ENCODE measurements around the gene AP3D1.

The AP3D1 gene

GRCh38 chr19:2118438-2118837, 32.9 kb downstream of the AP3D1 start:
- Histone ChIP-seq H3K36me3 (ENCODE audit: low read depth) (peaks cover 79% of the 10 kb centered on the region), H3K4me3 (ENCODE audit: severe bottlenecking) (no peak overlapping the region), H3K9me3 (ENCODE audit: severe bottlenecking) (no peaks in the 10 kb centered on the region)

GRCh38 chr19:2117215-2117960, 34.0 kb downstream of the AP3D1 start:
- Histone ChIP-seq H3K36me3 (ENCODE audit: low read depth) (peaks cover 77% of the 10 kb centered on the region), H3K4me3 (ENCODE audit: severe bottlenecking) (no peak overlapping the region), H3K9me3 (ENCODE audit: severe bottlenecking) (no peaks in the 10 kb centered on the region), H3K27me3 (ENCODE audit: insufficient read depth, poor library complexity, severe bottlenecking) (no peaks in the 10 kb centered on the region), H3K4me1 (ENCODE audit: insufficient read depth, poor library complexity, severe bottlenecking) (no peaks in the 10 kb centered on the region), H3K27ac (ENCODE audit: poor library complexity, severe bottlenecking) (no peak overlapping the region)
- no peak for ATAC-seq (ENCODE audit: low read depth)
- no peak for TF ChIP-seq CTCF (IDR thresholded peaks at IDR 0.05; ENCODE audit: poor library complexity, severe bottlenecking)
- DNase-seq (ENCODE audit: low spot score): no peak

More at GRCh38 chr19:2118438-2118837, 32.9 kb downstream of the AP3D1 start:
- no peak for TF ChIP-seq CTCF (IDR thresholded peaks at IDR 0.05; ENCODE audit: poor library complexity, severe bottlenecking)
- no peak overlapping the region for H3K27ac ChIP-seq (ENCODE audit: poor library complexity, severe bottlenecking)
- no peaks in the 10 kb centered on the region for H3K27me3 ChIP-seq (ENCODE audit: insufficient read depth, poor library complexity, severe bottlenecking)
- ATAC-seq (ENCODE audit: low read depth) (no peak), DNase-seq (ENCODE audit: low spot score) (no peak)
- H3K4me1 ChIP-seq (ENCODE audit: insufficient read depth, poor library complexity, severe bottlenecking): no peaks in the 10 kb centered on the region

- DNase-seq (ENCODE audit: low spot score) (no peak), ATAC-seq (ENCODE audit: low read depth) (no peak)
- no peak overlapping the region for H3K27ac ChIP-seq (ENCODE audit: poor library complexity, severe bottlenecking)
- peaks cover 82% of the 10 kb centered on the region for H3K36me3 ChIP-seq (ENCODE audit: low read depth)
- no peaks in the 10 kb centered on the region for H3K4me1 ChIP-seq (ENCODE audit: insufficient read depth, poor library complexity, severe bottlenecking)
- H3K4me3 ChIP-seq (ENCODE audit: severe bottlenecking): no peak overlapping the region
- TF ChIP-seq CTCF (IDR thresholded peaks at IDR 0.05; ENCODE audit: poor library complexity, severe bottlenecking): no peak
- no peaks in the 10 kb centered on the region for H3K27me3 ChIP-seq (ENCODE audit: insufficient read depth, poor library complexity, severe bottlenecking)
- no peaks in the 10 kb centered on the region for H3K9me3 ChIP-seq (ENCODE audit: severe bottlenecking)
These were observed 34.9 kb downstream of the AP3D1 start for GRCh38 chr19:2116507-2116906.

- Histone ChIP-seq H3K36me3 (ENCODE audit: low read depth) (peaks cover 84% of the 10 kb centered on the region), H3K4me1 (ENCODE audit: insufficient read depth, poor library complexity, severe bottlenecking) (no peaks in the 10 kb centered on the region), H3K27ac (ENCODE audit: poor library complexity, severe bottlenecking) (no peak overlapping the region), H3K27me3 (ENCODE audit: insufficient read depth, poor library complexity, severe bottlenecking) (no peaks in the 10 kb centered on the region), H3K4me3 (ENCODE audit: severe bottlenecking) (no peak overlapping the region), H3K9me3 (ENCODE audit: severe bottlenecking) (no peaks in the 10 kb centered on the region)
- TF ChIP-seq CTCF (IDR thresholded peaks at IDR 0.05; ENCODE audit: poor library complexity, severe bottlenecking): no peak
- ATAC-seq (ENCODE audit: low read depth): no peak
- no peak for DNase-seq (ENCODE audit: low spot score)
These were observed 35.4 kb downstream of the AP3D1 start for GRCh38 chr19:2115911-2116426.

GRCh38 chr19:2115324-2115723, 36.0 kb downstream of the AP3D1 start:
- ATAC-seq (ENCODE audit: low read depth): no peak
- no peak for TF ChIP-seq CTCF (IDR thresholded peaks at IDR 0.05; ENCODE audit: poor library complexity, severe bottlenecking)
- peaks cover 83% of the 10 kb centered on the region for H3K36me3 ChIP-seq (ENCODE audit: low read depth)
- H3K4me3 ChIP-seq (ENCODE audit: severe bottlenecking): no peak overlapping the region
- H3K9me3 ChIP-seq (ENCODE audit: severe bottlenecking): no peaks in the 10 kb centered on the region
- DNase-seq (ENCODE audit: low spot score): no peak
- H3K4me1 ChIP-seq (ENCODE audit: insufficient read depth, poor library complexity, severe bottlenecking): no peaks in the 10 kb centered on the region
- H3K27me3 ChIP-seq (ENCODE audit: insufficient read depth, poor library complexity, severe bottlenecking): no peaks in the 10 kb centered on the region
- H3K27ac ChIP-seq (ENCODE audit: poor library complexity, severe bottlenecking): no peak overlapping the region
